ENCODE data around the gene ZFR2.

ZFR2 gene

DNA sequence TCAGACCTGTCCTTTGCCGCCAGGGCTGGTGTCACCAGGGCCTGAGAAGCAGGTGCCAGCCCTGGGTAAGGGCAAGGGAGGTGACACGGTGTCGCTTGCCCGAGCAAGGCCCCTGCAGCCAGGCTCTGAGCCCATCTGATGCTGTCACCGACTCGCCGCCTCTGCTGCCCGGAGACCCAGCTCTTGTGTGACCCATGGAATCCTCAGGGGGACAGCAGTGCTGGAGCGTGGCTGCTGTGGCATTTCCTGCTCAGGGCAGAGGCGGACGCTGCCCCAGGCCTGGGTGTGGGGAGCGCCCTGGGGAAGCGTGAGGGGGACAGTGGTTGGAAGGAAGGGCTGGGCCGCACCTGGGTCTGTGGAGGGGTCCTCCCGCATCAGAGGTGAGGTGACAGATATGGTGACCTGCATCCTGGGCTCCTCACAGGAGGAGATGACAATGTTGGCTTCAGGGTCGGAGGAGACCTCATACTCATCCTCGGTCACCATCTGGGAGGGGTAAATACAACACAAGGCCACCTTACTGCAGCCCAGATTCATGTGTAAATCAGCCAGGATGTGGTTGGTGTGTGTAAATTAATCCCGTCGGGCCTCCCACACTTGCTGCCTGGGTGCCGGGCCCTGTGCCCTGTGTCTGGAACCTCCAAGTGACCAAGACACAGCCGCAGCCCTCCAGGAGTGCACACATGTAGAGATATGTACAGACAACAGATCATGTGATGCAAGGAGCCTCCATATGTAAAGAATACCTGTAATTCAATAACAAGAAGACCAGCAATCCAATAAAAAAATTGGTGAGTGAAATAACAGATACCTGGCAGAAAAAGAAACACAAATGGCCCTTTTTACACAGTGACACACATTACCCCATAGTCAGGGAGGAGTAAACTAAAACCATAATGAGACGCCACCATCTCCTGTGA, 55.1 kb downstream of the ZFR2 start:
- DNase-seq, result no peak

DNA sequence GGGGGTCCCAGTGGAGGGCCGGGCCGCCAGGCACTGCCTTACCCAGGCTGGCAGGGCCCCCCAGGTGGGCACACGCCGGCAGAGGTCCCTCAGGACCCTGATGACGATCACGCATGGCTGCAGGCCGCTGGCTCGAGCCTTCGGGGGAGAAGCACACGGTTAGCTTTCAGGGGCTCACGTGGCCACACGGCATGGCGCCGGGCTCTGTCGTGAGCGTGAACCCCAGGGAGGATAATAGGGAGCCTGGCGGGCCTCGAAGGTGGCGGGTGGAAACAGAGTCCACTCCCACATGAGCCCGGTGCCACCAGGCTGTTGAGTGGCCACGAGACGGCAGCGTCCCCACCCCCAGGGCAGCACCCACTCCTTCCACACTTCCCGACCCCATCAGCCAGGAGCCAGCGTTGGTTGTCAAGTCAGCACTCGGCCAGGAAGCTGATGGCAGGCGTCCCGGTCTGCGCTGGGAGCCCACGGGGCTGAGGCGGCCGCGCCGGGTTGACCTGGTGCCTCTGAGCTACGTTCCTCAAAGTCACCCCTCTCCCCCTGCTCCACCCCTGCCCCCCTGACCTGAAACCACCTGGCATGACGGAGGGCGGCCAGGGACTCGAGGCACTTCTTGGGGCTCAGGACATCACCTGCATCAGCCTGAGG, 58.0 kb downstream of the ZFR2 start:
- no peak for DNase-seq

DNA sequence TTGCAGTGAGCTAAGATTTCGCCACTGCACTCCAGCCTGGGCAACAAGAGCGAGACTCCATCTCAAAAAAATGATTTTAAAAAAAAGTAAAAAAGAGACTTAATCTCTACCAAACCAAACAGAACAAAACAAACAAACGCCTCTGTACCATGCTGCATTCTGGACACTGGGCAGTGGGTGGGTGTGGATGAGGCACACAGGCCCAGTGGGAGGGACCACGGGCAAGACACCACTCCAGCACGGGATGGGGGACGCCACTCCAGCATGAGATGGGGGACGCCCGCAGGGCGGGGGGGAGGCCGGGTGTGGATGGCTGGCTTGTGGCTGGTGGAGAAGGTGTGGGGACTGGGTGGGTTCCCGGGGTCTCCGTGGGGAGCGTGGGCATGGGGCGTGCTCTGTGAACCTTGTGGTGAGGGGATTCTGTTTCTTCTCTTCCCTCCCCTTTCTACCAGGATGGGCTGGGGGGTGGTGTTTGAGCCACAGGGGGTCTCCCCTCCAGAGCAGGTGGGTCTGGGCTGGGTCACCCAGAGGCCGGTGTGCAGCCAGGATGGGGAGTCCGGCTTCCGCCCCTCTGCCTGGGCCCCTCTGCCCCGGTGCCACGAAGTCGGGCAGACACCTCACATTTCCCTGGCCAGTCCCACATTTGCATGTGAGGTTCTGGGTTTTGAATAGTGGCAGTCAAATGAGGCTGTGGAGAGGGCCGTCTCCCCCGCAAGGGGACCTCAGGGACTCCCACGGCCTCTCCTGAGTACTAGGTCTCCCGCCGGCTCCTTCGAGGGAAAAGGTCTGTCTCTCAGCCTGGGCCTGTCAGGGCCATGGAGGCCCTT, 58.7 kb downstream of the ZFR2 start:
- no peak for DNase-seq

DNA sequence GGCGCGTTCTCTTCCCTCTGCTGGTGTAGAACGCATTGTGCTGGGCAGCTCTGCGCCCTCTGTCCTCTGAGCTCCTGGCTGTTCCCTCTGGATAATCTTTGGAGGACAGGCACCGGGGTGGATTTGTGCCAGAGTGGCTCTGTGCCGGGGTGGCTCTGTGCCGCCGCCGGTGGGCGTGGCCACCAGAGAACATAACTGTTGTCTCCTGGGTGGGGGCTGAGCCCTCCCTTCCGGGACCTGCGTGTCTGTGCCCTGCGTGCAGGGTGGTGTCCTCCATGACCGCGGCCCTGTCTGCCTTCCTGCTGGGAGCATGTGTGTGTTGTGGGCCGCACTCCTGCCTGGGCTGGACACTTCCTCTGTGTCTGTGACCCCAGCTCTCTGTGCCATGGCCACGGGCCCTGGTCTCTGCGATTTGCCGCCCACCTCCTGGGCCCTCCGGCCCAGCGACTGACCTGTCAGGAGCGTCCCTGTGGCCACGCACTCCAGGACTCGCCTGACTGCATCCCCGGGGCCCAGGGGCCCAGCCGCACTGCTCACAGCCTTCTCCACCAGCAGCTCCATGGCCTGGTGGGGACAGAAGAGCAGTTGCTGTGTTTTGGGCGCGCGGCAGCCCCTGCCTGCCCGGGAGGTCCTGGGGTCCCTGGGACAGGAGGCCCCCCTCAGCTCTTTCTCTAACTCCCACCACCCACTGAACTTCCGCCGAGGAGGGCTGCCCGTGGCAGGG, 60.3 kb downstream of the ZFR2 start:
- DNase-seq, result no peak

DNA sequence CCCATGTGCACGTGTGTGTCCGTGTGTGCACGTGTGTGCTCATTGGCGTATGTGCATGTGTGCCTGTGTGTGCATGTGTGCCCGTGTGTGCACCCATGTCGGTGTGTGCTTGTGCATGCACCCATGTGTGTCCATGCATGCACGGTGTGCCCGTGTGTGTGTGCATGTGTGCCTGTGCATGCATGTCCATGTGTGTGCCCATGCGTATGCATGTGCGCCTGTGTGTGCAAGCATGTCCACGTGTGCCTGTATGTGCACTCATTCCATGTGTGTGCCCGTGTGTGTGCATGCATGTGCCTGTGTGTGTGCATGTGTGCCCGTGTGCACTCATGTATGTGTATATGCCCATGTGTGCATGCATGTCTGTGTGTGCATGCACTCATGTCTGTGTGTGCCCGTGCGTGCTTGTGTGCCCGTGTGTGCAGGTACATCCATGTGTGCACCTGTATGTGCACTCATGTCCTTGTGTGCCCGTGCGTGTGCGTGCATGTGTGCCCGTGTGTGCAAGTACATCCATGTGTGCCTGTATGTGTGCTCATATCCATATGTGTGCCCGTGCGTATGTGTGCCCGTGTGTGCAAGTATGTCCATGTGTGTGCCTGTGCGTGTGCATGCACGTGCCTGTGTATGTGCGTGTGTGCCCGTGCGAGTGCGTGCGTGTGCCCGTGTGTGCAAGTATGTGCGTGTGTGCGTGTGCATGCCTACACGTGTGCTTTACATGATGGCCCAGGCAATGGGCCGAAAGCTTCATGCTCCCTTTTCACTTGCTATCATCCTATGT, 61.1 kb downstream of the ZFR2 start:
- DNase-seq, result no peak

DNA sequence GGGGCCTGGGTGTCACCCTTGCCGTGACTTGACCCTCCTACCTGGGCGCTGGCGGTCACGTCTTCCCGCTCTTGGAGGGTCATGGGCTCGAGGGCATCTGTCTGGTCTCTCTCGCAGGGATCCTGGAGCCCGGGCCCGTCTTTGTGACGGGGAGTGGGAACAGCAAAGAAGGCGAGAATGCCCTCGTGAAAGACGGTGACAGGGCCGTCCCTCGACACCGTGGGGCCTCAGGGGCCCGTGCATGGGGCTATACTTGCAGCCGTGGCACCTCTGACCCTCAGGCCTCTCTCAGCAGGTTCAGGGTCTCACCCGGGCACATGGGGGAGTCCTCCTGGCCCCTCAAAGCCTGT, 61.7 kb downstream of the ZFR2 start:
- no peak for DNase-seq

DNA sequence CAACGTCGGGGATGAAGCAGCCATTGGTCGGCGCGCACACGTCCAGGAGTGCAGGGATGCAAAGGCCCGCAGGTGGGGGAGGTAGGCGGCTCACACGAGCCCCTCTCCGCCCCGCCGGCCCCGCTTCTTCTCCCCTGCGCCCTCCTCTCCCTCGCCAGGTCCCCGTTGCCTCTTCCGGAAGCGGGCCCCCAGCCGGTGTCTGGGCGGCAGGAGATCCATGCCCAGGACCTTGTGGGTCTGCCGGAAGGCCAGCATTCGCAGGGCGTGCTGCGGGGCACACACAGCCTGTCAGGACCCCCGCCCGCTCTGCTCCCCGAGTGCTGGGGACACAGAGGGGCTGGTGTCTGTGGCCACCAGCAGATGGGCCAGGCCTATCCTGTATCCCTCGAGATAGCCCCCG, 63.0 kb downstream of the ZFR2 start:
- DNase-seq, result no peak

DNA sequence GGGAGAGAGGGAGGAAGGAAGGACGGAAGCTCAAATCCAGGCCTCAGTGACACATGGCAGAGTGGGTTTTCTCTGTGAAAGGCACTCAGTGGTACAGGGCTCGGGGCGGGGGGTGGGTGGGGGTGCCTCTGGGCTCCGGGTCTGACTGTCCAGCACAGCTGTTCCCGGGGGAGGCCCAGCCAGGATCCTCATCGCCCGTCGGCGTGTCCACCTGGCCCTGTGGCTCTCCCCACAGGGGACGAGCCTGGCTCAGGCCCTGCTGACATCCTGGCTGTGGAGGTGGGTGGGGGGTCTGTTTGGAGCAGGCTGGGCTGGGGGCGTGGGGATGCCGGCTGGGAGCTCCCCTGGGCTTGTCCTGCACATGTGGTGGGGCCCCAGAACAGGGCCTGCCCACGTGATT, 64.4 kb downstream of the ZFR2 start:
- no peak for DNase-seq

DNA sequence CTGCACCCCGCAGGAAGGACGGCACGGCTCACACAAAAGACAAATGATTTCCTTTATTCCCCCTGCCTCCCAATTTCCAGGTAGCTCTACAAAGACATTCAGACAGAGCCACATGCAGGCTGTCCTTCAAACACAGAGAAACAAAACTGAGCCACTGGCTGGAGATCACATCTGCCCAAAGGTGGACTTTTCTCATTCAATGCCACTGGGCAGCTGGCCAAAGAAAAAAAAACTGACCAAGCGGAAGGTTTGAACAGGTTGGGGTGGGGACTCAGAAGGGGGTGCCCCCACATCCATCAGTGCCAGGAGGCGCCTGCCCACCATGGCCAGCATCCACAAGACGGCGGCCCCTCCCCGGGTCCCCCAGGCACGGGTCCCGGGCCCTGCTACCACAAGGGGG, 64.9 kb downstream of the ZFR2 start:
- DNase-seq, result no peak

DNA sequence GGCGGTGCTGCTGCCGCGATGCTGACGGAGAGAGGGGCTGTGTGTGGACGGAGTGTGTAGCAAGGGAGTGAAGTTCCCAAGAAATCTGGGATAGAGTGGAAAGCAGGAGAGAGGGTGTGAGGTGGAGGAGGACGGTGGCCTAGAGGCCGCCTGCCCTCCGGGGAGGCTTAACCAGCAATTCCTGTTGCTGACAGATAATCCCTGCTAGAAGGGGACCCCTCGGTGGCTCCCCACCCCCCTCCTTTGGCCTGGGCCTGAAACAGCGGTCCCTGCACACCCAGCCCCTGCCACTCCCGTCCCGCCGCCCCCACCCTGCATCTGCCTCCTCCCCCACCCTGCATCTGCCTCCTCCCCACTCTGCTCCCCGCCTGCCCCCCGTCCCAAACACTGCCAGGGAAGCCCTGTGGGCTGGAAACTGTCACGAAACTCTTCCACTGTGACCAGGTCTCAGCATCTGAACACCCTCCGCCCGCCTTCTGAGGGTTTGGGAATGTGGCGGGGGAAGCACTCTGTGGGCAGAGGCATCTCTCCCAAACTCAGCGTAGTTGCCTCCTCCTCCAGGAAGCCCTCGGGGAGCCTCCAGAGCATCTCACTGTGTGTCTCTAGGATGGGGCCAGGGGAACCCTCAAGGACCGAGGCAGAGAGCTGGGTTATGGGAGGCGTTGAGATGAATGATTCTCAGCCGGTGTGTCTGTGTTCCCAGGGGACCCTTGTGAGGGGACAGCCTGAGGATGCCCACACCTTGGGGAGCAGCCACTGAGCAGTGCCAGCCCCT, 65.5 kb downstream of the ZFR2 start:
- no peak for DNase-seq

DNA sequence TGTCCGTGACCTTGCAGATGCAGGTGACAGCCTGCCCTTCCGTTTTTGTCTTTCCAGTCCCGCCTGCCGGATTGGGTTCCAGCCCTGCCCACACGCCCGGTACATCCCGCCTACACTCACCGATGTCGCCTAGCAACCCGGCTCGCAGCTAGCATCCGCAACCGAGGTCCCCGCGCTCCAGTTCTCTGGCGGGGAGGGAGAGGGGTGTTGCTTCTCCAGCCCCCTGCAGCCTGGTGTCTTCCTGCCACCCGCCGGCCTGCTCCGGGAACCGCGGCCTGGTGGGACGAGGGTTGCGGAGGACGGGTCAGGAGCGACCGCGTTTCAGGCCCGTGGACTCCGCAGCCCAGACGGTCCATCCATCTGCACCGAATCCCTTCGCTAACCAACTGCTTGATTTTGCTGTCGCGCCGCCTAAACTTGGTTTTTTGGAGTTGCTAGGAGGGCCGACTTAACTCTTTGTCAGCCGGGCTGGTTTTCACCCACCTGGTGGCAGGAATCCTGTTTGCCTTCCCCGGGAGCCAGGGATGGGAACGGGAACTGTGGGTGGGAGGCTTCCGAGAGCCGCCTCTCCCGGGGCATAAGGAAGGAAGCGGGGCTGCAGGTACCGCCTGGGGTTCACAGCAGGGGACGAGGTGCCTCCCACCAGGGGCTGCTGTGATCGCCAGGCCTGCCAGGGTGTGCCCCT, 67.3 kb downstream of the ZFR2 start:
- DNase-seq, result peak; percentile 39

DNA sequence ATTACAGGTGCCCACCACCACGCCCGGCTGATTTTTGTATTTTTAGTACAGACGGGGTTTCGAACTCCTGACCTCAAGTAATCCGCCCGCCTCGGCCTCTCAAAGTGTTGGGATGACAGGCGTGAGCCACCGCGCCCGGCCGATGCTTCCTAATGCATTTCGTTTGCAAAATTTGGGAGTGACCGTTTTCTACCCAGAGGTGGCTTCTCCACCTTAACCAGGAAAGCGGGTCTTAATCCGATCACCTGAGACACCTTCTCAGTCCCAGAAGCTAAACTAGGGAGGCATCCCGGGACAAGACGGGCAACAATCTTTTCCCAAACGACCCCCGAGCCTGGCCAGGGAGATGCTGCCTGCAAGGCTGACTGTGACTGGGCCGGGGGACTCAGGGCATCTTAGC, 67.8 kb downstream of the ZFR2 start:
- DNase-seq, result no peak

DNA sequence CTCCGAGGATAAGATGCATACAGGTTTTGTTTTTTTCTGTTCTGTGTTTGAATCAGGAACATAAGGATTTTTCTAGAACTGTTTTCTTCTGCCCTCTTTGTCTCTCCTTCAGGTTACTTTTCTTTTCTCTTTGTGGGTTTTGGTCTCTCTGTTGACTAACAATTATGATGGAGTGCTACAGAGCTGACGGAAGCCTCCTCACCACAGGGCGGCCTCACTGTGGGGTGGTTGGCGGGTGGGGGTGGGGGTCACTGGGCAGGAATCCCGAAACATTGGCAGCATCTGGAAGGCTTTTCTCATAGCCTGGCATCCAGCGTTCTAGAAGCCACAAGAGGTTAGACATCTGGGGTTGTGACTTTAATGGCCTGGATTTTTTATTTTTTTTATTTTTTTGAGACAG, 70.7 kb downstream of the ZFR2 start:
- DNase-seq, result no peak

DNA sequence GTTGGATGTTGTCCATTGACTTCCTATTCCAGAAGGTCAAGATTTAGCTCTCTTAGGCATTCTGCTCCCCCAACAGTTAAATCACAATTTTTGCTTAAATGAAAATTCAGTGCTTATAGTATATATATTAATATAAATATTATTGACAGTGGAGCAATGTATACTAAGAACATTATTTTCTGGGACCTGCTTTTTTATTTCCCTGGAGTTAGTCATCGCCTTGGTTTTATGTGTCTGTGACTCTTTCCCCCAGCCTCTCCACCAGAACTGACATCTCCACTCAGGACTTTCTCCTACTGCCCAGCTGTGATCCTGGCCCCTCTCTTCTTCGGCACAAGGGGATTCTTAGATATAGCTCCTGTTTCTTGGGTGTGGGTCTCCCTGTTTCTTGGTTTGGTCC, 72.5 kb downstream of the ZFR2 start:
- no peak for DNase-seq

DNA sequence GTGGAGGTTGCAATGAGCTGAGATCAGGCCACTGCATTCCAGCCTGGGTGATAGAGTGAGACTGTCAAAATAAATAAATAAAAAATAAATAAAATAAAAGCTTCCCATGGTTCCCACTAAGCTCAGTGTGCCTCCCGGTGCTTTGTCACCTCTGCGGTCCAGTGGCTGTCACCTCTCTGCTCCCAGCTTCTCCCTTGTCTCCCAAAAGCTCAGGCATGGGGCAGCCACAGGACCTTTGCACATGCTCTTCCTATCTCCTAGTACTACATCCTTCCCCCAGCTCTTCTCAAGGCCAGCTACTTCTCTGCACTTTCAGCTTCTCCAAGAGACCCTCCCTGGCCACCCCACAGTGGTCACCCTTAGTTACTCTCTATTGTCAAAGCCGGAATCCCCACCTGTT, 75.0 kb downstream of the ZFR2 start:
- no peak for DNase-seq

DNA sequence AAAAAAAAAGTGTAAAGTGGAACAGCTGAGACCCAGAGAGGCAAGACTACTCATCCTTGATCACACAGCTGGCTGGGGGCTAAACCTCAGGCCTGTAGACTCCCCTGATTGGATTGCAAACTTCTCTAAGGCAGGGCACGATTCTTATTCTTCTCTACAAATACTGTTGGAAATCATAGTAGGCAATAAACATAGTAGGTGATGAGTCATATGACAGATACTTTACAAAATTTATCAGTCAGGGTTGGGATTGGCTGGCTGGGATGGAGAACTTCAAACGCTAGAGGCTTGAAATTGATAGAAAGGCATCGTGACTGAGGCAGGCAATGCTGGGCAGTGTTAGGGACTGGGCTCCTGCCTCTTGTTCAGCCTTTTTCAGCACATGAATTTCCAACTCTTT, 76.7 kb downstream of the ZFR2 start:
- no peak for DNase-seq

DNA sequence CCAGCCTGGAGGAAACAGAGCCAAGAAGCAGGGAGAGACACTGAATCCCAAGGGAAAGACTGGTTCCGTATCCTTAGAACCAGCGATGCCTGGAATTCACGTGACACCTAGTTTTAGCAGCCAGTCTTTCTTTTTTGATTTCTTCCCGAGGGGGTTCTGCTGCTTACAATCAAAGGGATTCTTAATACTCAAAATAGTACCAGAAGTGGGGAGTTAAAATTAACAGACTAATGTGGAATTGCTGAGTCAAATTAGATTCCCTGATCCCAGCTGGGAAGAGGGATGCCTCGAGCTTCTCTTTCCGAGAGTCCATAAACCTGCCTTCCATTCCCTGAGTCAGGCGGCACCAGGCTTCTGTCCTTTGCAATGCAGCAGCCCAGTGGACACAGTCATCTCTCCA, 77.9 kb downstream of the ZFR2 start:
- DNase-seq, result no peak

DNA sequence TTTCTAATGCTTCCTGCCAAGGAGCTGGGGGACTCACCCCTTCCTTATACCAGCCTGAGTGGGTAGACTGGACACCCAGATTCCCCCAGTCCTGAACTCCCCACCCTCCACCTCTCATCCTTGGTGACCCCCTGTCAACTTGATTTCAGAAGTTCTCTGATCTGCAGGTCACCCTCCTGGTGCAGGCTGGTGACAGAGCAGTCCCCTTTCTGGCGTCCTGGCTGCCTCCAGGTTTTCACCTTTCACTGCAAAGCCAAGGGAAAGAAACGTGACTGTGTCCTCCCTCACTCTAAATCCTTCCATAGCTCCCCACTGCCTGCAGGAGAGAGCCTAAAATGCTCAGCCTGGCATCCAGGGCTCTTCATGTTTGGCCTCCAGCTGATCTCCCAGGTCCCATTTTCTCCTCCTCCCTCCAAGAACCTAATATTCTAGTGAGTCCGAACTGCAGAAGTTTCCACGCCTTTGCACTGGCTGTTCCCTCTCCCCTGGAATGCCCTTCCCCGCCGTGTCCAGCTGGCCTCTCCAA, 78.6 kb downstream of the ZFR2 start:
- DNase-seq, result no peak

DNA sequence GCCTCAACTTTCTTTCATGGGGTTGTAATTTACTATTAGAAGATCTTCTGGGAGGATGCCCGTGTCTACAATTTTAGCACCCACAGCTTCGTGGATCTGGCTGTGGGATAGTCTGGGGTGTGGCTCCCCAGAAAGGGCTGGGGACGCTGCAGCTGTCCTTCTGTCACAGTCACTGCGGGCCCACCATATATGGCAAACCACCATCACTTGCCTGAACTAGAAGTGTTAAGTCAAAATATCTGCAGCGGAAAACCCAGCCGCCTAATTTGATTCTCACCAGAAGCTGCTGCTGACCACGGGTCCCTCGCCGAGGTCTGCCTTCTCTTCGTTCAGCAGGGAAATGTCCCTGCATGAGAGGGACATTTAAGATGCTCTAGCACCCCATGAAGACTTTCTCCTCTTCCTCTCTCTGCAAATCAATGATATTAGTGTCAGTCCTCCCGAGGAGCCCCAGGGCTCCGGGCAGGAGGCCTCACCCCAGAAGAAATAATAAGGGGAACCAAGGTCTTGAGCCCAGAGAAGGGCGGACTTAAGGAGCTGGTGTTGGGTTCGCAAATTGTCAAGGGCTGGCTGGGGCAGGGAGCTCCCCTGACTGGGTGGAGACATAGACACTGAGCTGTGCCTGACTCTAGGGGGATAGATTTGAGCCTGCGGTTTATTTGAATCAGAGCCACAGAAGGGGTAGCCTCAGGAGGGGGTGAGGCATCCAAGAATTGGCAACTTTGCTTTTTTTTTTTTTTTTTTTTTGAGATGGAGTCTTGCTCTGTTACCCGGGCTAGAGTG, 79.7 kb downstream of the ZFR2 start:
- DNase-seq, result no peak
